ENCODE data around the gene AGPAT3. TPM values are rescaled to one million over a fixed set of nuclear protein-coding genes. Genes with fewer than 3 reads are reported as not detected.
A peak's percentile ranks its signal among the peaks of the same experiment; 100 is the strongest.

The AGPAT3 gene
- total and polyA plus RNA-seq, 7 experiments from 2014 or later = 11.4 to 121 (median 62.5) TPM

GRCh38 chr21:43902441-43902840, 37.4 kb downstream of the AGPAT3 start:
- H3K36me3 Mint-ChIP-seq = peaks cover 14 to 54% (median 27%) of the 10 kb centered on the region in 5 donors
- peaks cover 0 to 4% (median 0%) of the 10 kb centered on the region in 11 donors for H3K9me3 Mint-ChIP-seq

GRCh38 chr21:43903451-43904091, 38.5 kb downstream of the AGPAT3 start:
- Histone ChIP-seq H3K4me1 (ENCODE audit: control insufficient read depth in 2 of 2, insufficient read depth in 2 of 2, low read length in 2 of 2) (no peaks in the 10 kb centered on the region), H3K9me3 (ENCODE audit: control insufficient read depth in 2 of 3, low read length in 3 of 3) (peaks cover 0 to 6% (median 0%) of the 10 kb centered on the region in 3 experiments), H3K36me3 (ENCODE audit: control insufficient read depth in 2 of 3, insufficient read depth in 3 of 3, low read length in 3 of 3) (peaks cover 0 to 55% (median 4%) of the 10 kb centered on the region in 3 experiments), H3K27me3 (ENCODE audit: control insufficient read depth in 2 of 2, insufficient read depth in 2 of 2, low read length in 2 of 2) (no peaks in the 10 kb centered on the region), H3K4me3 (ENCODE audit: low read length) (no peak overlapping the region), H3K27ac (ENCODE audit: low read depth, low read length) (no peak overlapping the region)
- ATAC-seq (no peak), DNase-seq (no peak)
- ChIA-PET POLR2A (interaction anchor here (0.7 kb wide), 2 partner anchors 10 to 1979 kb away, joined by 3 read pairs; no protein-coding TSS in a partner anchor), CTCF (no interaction called here)
- Mint-ChIP-seq H3K27ac (peak overlapping the region in 1 of 9 donors; percentile 35), H3K27me3 (no peaks in the 10 kb centered on the region), H3K36me3 (peaks cover 9 to 55% (median 18%) of the 10 kb centered on the region in 5 donors), H3K9me3 (peaks cover 0 to 4% (median 0%) of the 10 kb centered on the region in 11 donors), H3K4me3 (no peak overlapping the region), H3K4me1 (peaks cover 13 to 52% (median 18%) of the 10 kb centered on the region in 7 donors)
- intact Hi-C loops (cut with micrococcal nuclease) = no loop called here

More at GRCh38 chr21:43902441-43902840, 37.4 kb downstream of the AGPAT3 start:
- no peak overlapping the region for H3K4me3 ChIP-seq (ENCODE audit: low read length)
- DNase-seq (no peak), ATAC-seq (no peak)
- POLR2A ChIA-PET = no interaction called here
- intact Hi-C loops (cut with micrococcal nuclease) = no loop called here
- H3K27me3 ChIP-seq (ENCODE audit: control insufficient read depth in 2 of 2, insufficient read depth in 2 of 2, low read length in 2 of 2) = no peaks in the 10 kb centered on the region
- Mint-ChIP-seq H3K27ac (peak overlapping the region in 2 of 9 donors; percentile 62 to 81), H3K27me3 (no peaks in the 10 kb centered on the region), H3K4me3 (no peak overlapping the region), H3K4me1 (peaks cover 19 to 52% (median 24%) of the 10 kb centered on the region in 7 donors)
- H3K9me3 ChIP-seq (ENCODE audit: control insufficient read depth in 2 of 3, low read length in 3 of 3) = peaks cover 0 to 6% (median 0%) of the 10 kb centered on the region in 3 experiments
- peaks cover 0 to 47% (median 4%) of the 10 kb centered on the region in 3 experiments for H3K36me3 ChIP-seq (ENCODE audit: control insufficient read depth in 2 of 3, insufficient read depth in 3 of 3, low read length in 3 of 3)
- no peak overlapping the region for H3K27ac ChIP-seq (ENCODE audit: low read depth, low read length)
- CTCF ChIA-PET = no interaction called here
- H3K4me1 ChIP-seq (ENCODE audit: control insufficient read depth in 2 of 2, insufficient read depth in 2 of 2, low read length in 2 of 2) = no peaks in the 10 kb centered on the region

- Mint-ChIP-seq H3K4me3 (no peak overlapping the region), H3K27me3 (no peaks in the 10 kb centered on the region), H3K4me1 (peaks cover 13 to 48% (median 18%) of the 10 kb centered on the region in 7 donors), H3K9me3 (no peaks in the 10 kb centered on the region), H3K36me3 (peaks cover 5 to 48% (median 13%) of the 10 kb centered on the region in 5 donors), H3K27ac (no peak overlapping the region)
- H3K9me3 ChIP-seq (ENCODE audit: control insufficient read depth in 2 of 3, low read length in 3 of 3) = peaks cover 0 to under 1% (median 0%) of the 10 kb centered on the region in 3 experiments
- H3K4me3 ChIP-seq (ENCODE audit: low read length) = no peak overlapping the region
- peaks cover 0 to 47% (median 0%) of the 10 kb centered on the region in 3 experiments for H3K36me3 ChIP-seq (ENCODE audit: control insufficient read depth in 2 of 3, insufficient read depth in 3 of 3, low read length in 3 of 3)
- CTCF ChIA-PET = interaction anchor here (0.8 kb wide), 1 partner anchor 71 kb away, joined by 3 read pairs; no protein-coding TSS in a partner anchor
- no peak for DNase-seq
- intact Hi-C loops (cut with micrococcal nuclease) = no loop called here
- H3K27me3 ChIP-seq (ENCODE audit: control insufficient read depth in 2 of 2, insufficient read depth in 2 of 2, low read length in 2 of 2) = no peaks in the 10 kb centered on the region
- POLR2A ChIA-PET = interaction anchor here (0.7 kb wide), 2 partner anchors 9 to 1979 kb away, joined by 3 read pairs; no protein-coding TSS in a partner anchor
- no peak overlapping the region for H3K27ac ChIP-seq (ENCODE audit: low read depth, low read length)
- ATAC-seq = no peak
- no peaks in the 10 kb centered on the region for H3K4me1 ChIP-seq (ENCODE audit: control insufficient read depth in 2 of 2, insufficient read depth in 2 of 2, low read length in 2 of 2)
Observed at GRCh38 chr21:43904331-43904781, 39.3 kb downstream of the AGPAT3 start.

- Mint-ChIP-seq H3K36me3 (peaks cover 8 to 44% (median 11%) of the 10 kb centered on the region in 5 donors), H3K4me1 (peaks cover 16 to 46% (median 22%) of the 10 kb centered on the region in 7 donors), H3K4me3 (peak overlapping the region in 1 of 10 donors; percentile 2), H3K9me3 (no peaks in the 10 kb centered on the region), H3K27ac (peak overlapping the region in 1 of 9 donors; percentile 79), H3K27me3 (no peaks in the 10 kb centered on the region)
- Histone ChIP-seq H3K36me3 (ENCODE audit: control insufficient read depth in 2 of 3, insufficient read depth in 3 of 3, low read length in 3 of 3) (peaks cover 0 to 40% (median 0%) of the 10 kb centered on the region in 3 experiments), H3K27me3 (ENCODE audit: control insufficient read depth in 2 of 2, insufficient read depth in 2 of 2, low read length in 2 of 2) (no peaks in the 10 kb centered on the region), H3K27ac (ENCODE audit: low read depth, low read length) (no peak overlapping the region), H3K9me3 (ENCODE audit: control insufficient read depth in 2 of 3, low read length in 3 of 3) (no peaks in the 10 kb centered on the region), H3K4me1 (ENCODE audit: control insufficient read depth in 2 of 2, insufficient read depth in 2 of 2, low read length in 2 of 2) (no peaks in the 10 kb centered on the region), H3K4me3 (ENCODE audit: low read length) (no peak overlapping the region)
- intact Hi-C loops (cut with micrococcal nuclease) = no loop called here
- ChIA-PET POLR2A (interaction anchor here (1.1 kb wide), 1 partner anchor 16 kb away, joined by 6 read pairs; no protein-coding TSS in a partner anchor), CTCF (no interaction called here)
- no peak for ATAC-seq
- DNase-seq = no peak
Observed at GRCh38 chr21:43905726-43906455, 40.9 kb downstream of the AGPAT3 start.

- Histone ChIP-seq H3K27me3 (ENCODE audit: control insufficient read depth in 2 of 2, insufficient read depth in 2 of 2, low read length in 2 of 2) (no peaks in the 10 kb centered on the region), H3K9me3 (ENCODE audit: control insufficient read depth in 2 of 3, low read length in 3 of 3) (no peaks in the 10 kb centered on the region), H3K36me3 (ENCODE audit: control insufficient read depth in 2 of 3, insufficient read depth in 3 of 3, low read length in 3 of 3) (peaks cover 0 to 43% (median 0%) of the 10 kb centered on the region in 3 experiments), H3K4me1 (ENCODE audit: control insufficient read depth in 2 of 2, insufficient read depth in 2 of 2, low read length in 2 of 2) (no peaks in the 10 kb centered on the region), H3K4me3 (ENCODE audit: low read length) (no peak overlapping the region), H3K27ac (ENCODE audit: low read depth, low read length) (no peak overlapping the region)
- ATAC-seq = no peak
- Mint-ChIP-seq H3K27ac (no peak overlapping the region), H3K9me3 (peaks cover 0 to 4% (median 0%) of the 10 kb centered on the region in 11 donors), H3K27me3 (no peaks in the 10 kb centered on the region), H3K4me3 (no peak overlapping the region), H3K4me1 (peaks cover 14 to 44% (median 21%) of the 10 kb centered on the region in 7 donors), H3K36me3 (peaks cover 5 to 45% (median 17%) of the 10 kb centered on the region in 5 donors)
- POLR2A ChIA-PET = interaction anchor here (1.1 kb wide), 1 partner anchor 15 kb away, joined by 6 read pairs; no protein-coding TSS in a partner anchor
- no peak for DNase-seq
- CTCF ChIA-PET = interaction anchor here (0.5 to 0.7 kb wide), 3 partner anchors 15 to 21 kb away, joined by 3 read pairs; no protein-coding TSS in a partner anchor
- intact Hi-C loops (cut with micrococcal nuclease) = no loop called here
Observed at GRCh38 chr21:43906585-43907370, 41.8 kb downstream of the AGPAT3 start.

GRCh38 chr21:43907751-43908150, 42.7 kb downstream of the AGPAT3 start:
- Mint-ChIP-seq H3K4me1 (peaks cover 12 to 44% (median 18%) of the 10 kb centered on the region in 7 donors), H3K27me3 (no peaks in the 10 kb centered on the region), H3K27ac (peak overlapping the region in 1 of 9 donors; percentile 83), H3K4me3 (no peak overlapping the region), H3K36me3 (peaks cover 12 to 48% (median 26%) of the 10 kb centered on the region in 5 donors), H3K9me3 (peaks cover 0 to 13% (median 5%) of the 10 kb centered on the region in 11 donors)
- ChIA-PET POLR2A (no interaction called here), CTCF (interaction anchor here (0.7 kb wide), 1 partner anchor 20 kb away, joined by 3 read pairs; no protein-coding TSS in a partner anchor)
- DNase-seq (no peak), ATAC-seq (no peak)
- H3K9me3 ChIP-seq (ENCODE audit: control insufficient read depth in 2 of 3, low read length in 3 of 3) = peaks cover 0 to 8% (median 0%) of the 10 kb centered on the region in 3 experiments
- no peak overlapping the region for H3K4me3 ChIP-seq (ENCODE audit: low read length)
- H3K27ac ChIP-seq (ENCODE audit: low read depth, low read length) = no peak overlapping the region
- H3K27me3 ChIP-seq (ENCODE audit: control insufficient read depth in 2 of 2, insufficient read depth in 2 of 2, low read length in 2 of 2) = no peaks in the 10 kb centered on the region
- H3K4me1 ChIP-seq (ENCODE audit: control insufficient read depth in 2 of 2, insufficient read depth in 2 of 2, low read length in 2 of 2) = no peaks in the 10 kb centered on the region
- H3K36me3 ChIP-seq (ENCODE audit: control insufficient read depth in 2 of 3, insufficient read depth in 3 of 3, low read length in 3 of 3) = peaks cover 0 to 47% (median 0%) of the 10 kb centered on the region in 3 experiments
- intact Hi-C loops (cut with micrococcal nuclease) = no loop called here
